ENCODE data around the gene SFXN5.

The SFXN5 gene

GRCh38 chr2:73009177-73009839, 62.2 kb downstream of the SFXN5 start:
- DNase-seq = no peak

GRCh38 chr2:73008766-73009135, 62.8 kb downstream of the SFXN5 start:
- DNase-seq = no peak

- DNase-seq = no peak
Observed at GRCh38 chr2:73007991-73008765, 63.3 kb downstream of the SFXN5 start.

- DNase-seq = no peak
Observed at GRCh38 chr2:73006969-73007710, 64.4 kb downstream of the SFXN5 start.

- DNase-seq = no peak
Observed at GRCh38 chr2:73004889-73005596, 66.5 kb downstream of the SFXN5 start.

GRCh38 chr2:73004466-73004865, 67.0 kb downstream of the SFXN5 start:
- no peak for DNase-seq

- DNase-seq = no peak
Observed at GRCh38 chr2:73003027-73003426, 68.5 kb downstream of the SFXN5 start.

- no peak for DNase-seq
Observed at GRCh38 chr2:73000808-73001570, 70.5 kb downstream of the SFXN5 start.

- no peak for DNase-seq
Observed at GRCh38 chr2:72999729-73000725, 71.5 kb downstream of the SFXN5 start.

GRCh38 chr2:72998724-72999123, 72.8 kb downstream of the SFXN5 start:
- no peak for DNase-seq

GRCh38 chr2:72998234-72998651, 73.3 kb downstream of the SFXN5 start:
- no peak for DNase-seq

GRCh38 chr2:72996117-72996502, 75.4 kb downstream of the SFXN5 start:
- no peak for DNase-seq

GRCh38 chr2:72995430-72996116, 75.9 kb downstream of the SFXN5 start:
- DNase-seq = no peak

- no peak for DNase-seq
Observed at GRCh38 chr2:72994991-72995380, 76.5 kb downstream of the SFXN5 start.

GRCh38 chr2:72994282-72994990, 77.1 kb downstream of the SFXN5 start:
- no peak for DNase-seq

- DNase-seq = no peak
Observed at GRCh38 chr2:72993933-72994280, 77.6 kb downstream of the SFXN5 start.

- peak in 1 of 2 experiments; percentile 7 for DNase-seq
Observed at GRCh38 chr2:72993147-72993932, 78.2 kb downstream of the SFXN5 start.

GRCh38 chr2:72992734-72993102, 78.8 kb downstream of the SFXN5 start:
- no peak for DNase-seq
